ENCODE results near the gene ARHGAP45.

Gene ARHGAP45

DNA sequence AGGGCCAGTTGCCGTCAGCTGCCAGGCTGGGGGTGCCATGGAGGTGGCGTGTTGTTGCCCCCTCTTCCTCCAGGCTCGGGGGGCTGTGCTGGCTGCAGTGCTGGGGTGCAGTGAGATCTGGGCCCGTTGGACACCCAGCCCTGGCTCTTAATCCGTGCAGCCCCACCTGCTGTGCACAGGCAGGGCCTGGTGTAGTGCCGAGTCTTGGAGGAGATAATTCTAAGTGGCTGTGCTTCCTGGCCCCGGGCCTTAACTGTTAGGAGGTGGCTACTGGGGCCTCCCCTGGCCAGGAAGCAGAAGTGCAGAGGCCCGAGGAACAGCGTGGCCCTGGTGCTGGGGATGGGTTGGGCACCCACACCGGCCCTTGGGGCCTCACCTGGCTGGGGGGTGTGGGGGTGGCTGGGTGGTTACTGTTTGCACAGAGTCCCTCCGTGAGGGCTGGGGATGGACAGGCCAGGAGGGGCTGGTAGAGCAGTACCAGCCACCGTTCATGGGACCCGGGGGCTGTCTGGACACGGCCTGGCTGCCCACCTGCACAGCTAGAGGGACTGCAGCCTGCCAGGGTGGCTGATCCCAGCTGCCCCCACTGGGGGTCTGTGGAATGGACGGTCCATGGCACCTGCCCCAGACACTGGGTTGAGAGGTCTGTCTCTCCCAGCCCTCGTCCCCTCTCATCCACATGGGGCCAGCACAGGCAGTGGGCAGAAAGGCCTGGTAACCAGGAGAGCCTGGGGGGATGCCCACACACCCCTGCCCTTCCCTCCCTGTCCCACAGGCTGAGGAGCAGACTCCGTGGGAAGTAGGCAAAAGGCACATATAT is 40.1 kb downstream of the ARHGAP45 start:
- H3K4me2 ChIP-seq (ENCODE audit: low read length, poor library complexity, severe bottlenecking): no peak overlapping the region
- H2AK5ac ChIP-seq (ENCODE audit: low read length, severe bottlenecking): peak overlapping the region; percentile 69
- peak overlapping the region; percentile 88 for H3K9ac ChIP-seq (ENCODE audit: low read length)
- no peak overlapping the region for H2AFZ ChIP-seq (ENCODE audit: low read depth, low read length)
- H3K27ac ChIP-seq (ENCODE audit: low read length, poor library complexity, severe bottlenecking): peak overlapping the region; percentile 13
- H3K79me1 ChIP-seq (replicated peaks; ENCODE audit: low read length, poor library complexity, severe bottlenecking): peaks cover 6% of the 10 kb centered on the region
- H2BK12ac ChIP-seq (ENCODE audit: low read length in 2 of 2): peak overlapping the region in 1 of 2 experiments; percentile 18
- DNase-seq: peak; percentile 62
- H3K4me1 ChIP-seq (ENCODE audit: control insufficient read depth, insufficient read depth, low read depth, low read length): peaks cover 36% of the 10 kb centered on the region
- H4K91ac ChIP-seq (ENCODE audit: low read length): peak overlapping the region; percentile 18
- H3K36me3 ChIP-seq (ENCODE audit: control insufficient read depth in 1 of 2, insufficient read depth in 2 of 2, low read depth in 1 of 2, low read length in 2 of 2): peaks cover 40 to 72% of the 10 kb centered on the region in 2 experiments
- H3K14ac ChIP-seq (ENCODE audit: low read length in 2 of 2): peak overlapping the region in 1 of 2 experiments; percentile 45
- H2BK5ac ChIP-seq (ENCODE audit: low read depth, low read length, poor library complexity, severe bottlenecking): no peak overlapping the region
- H3K9me3 ChIP-seq (ENCODE audit: control insufficient read depth, low read length): no peaks in the 10 kb centered on the region
- no peaks in the 10 kb centered on the region for H3K27me3 ChIP-seq (ENCODE audit: control insufficient read depth in 1 of 2, insufficient read depth in 1 of 2, low read length in 2 of 2)
- no peak overlapping the region for H3K18ac ChIP-seq (ENCODE audit: low read depth in 1 of 2, low read length in 2 of 2)
- H3K4ac ChIP-seq (ENCODE audit: low read depth in 1 of 2, low read length in 2 of 2): no peak overlapping the region
- H2BK15ac ChIP-seq (ENCODE audit: low read depth, poor library complexity, severe bottlenecking): no peak overlapping the region
- no peak overlapping the region for H2BK120ac ChIP-seq (ENCODE audit: low read depth, low read length)
- no peak overlapping the region for H3K4me3 ChIP-seq (ENCODE audit: insufficient read depth in 1 of 2, low read depth in 1 of 2, low read length in 2 of 2)
- no peak overlapping the region for H3K23ac ChIP-seq (ENCODE audit: low read length in 2 of 2)
- peak overlapping the region; percentile 49 for H4K8ac ChIP-seq (ENCODE audit: low read length)
- WGBS: 73% methylated on average over 16 of the region's 17 CpGs

DNA sequence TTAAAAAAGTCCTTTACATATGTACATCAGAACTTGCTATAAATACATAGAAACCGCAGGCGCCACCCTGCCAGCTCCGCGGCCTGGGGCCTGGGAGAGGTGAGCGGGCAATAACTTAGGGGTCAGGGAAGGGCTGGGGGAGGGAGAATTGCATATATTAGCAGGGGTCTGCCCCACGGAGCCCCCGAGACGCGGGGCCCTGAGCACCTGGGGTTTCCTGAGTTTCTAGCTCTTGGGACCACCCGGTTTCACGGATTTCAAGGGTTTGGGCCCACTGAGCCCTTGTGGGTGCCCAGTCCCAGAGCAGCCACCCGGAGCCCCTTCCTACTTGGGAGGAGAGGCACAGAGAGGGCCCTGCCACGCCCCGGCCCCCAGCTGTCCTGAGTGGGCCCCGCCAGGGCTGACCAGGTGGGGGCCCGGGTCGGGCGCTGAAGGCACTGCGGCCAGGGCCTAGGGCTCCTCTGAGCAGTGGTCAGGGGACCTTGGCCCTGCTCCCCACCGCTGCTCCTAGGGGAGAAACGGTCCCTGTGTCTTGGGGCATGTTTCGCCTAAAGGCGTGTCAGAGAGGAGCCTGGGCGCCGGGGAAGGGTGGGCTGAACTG is 40.8 kb downstream of the ARHGAP45 start:
- Histone ChIP-seq H2BK15ac (ENCODE audit: low read depth, poor library complexity, severe bottlenecking) (no peak overlapping the region), H4K91ac (ENCODE audit: low read length) (no peak overlapping the region), H4K8ac (ENCODE audit: low read length) (no peak overlapping the region), H3K4me1 (ENCODE audit: control insufficient read depth, insufficient read depth, low read depth, low read length) (peaks cover 35% of the 10 kb centered on the region), H3K27ac (ENCODE audit: low read length, poor library complexity, severe bottlenecking) (peak overlapping the region; percentile 13), H2BK120ac (ENCODE audit: low read depth, low read length) (no peak overlapping the region), H3K79me1 (replicated peaks; ENCODE audit: low read length, poor library complexity, severe bottlenecking) (peaks cover 6% of the 10 kb centered on the region), H3K4ac (ENCODE audit: low read depth in 1 of 2, low read length in 2 of 2) (no peak overlapping the region), H3K9me3 (ENCODE audit: control insufficient read depth, low read length) (no peaks in the 10 kb centered on the region), H3K14ac (ENCODE audit: low read length in 2 of 2) (no peak overlapping the region), H3K27me3 (ENCODE audit: control insufficient read depth in 1 of 2, insufficient read depth in 1 of 2, low read length in 2 of 2) (no peaks in the 10 kb centered on the region), H2BK5ac (ENCODE audit: low read depth, low read length, poor library complexity, severe bottlenecking) (no peak overlapping the region), H3K36me3 (ENCODE audit: control insufficient read depth in 1 of 2, insufficient read depth in 2 of 2, low read depth in 1 of 2, low read length in 2 of 2) (peaks cover 44 to 79% of the 10 kb centered on the region in 2 experiments), H2AFZ (ENCODE audit: low read depth, low read length) (no peak overlapping the region), H3K18ac (ENCODE audit: low read depth in 1 of 2, low read length in 2 of 2) (no peak overlapping the region), H3K23ac (ENCODE audit: low read length in 2 of 2) (no peak overlapping the region), H2BK12ac (ENCODE audit: low read length in 2 of 2) (no peak overlapping the region), H3K9ac (ENCODE audit: low read length) (no peak overlapping the region), H3K4me2 (ENCODE audit: low read length, poor library complexity, severe bottlenecking) (no peak overlapping the region), H2AK5ac (ENCODE audit: low read length, severe bottlenecking) (no peak overlapping the region), H3K4me3 (ENCODE audit: insufficient read depth in 1 of 2, low read depth in 1 of 2, low read length in 2 of 2) (no peak overlapping the region)
- peak; percentile 22 for DNase-seq
- WGBS: 93% methylated on average over 25 of the region's 25 CpGs

DNA sequence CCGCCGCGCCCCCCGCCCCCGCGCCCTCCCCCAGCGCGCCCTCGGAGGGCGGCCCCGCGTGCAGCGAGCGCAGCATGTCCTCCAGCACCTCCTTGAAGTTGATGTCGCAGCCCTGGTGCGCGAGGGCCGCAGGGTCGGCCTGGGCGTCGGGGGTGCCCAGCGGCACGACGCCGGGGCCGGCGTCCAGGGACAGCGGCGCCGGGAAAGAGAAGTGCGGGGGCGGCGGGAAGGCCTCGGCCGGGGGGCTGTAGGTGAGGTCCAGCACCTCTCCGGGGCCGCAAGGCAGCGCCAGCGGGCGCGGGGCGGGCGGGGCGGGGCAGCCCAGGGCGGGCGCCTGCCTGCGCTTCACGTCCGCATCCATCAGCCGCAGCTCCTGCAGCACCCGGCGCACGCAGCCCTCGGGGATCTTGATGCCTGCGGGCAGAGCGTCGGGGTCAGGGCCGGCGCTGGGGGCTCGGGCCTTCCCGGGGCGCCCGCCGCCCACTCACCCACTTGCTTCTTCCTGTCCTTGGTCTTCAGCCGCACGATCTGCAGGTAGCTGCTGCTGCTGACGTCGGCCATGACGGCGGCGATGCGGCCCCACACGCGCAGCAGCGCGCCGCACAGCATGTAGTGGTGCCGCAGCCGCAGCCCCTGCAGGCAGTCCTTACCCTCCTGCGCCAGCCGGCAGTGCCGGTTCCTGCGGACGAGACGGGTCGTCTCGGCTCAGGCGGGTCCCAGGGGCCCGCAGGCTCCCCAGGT is 41.5 kb downstream of the ARHGAP45 start:
- Histone ChIP-seq H3K27ac (ENCODE audit: low read length, poor library complexity, severe bottlenecking) (no peak overlapping the region), H3K9ac (ENCODE audit: low read length) (no peak overlapping the region), H2AFZ (ENCODE audit: low read depth, low read length) (no peak overlapping the region), H3K79me1 (replicated peaks; ENCODE audit: low read length, poor library complexity, severe bottlenecking) (peaks cover 6% of the 10 kb centered on the region), H2BK5ac (ENCODE audit: low read depth, low read length, poor library complexity, severe bottlenecking) (no peak overlapping the region), H3K23ac (ENCODE audit: low read length in 2 of 2) (no peak overlapping the region), H3K4me2 (ENCODE audit: low read length, poor library complexity, severe bottlenecking) (no peak overlapping the region), H3K36me3 (ENCODE audit: control insufficient read depth in 1 of 2, insufficient read depth in 2 of 2, low read depth in 1 of 2, low read length in 2 of 2) (peaks cover 48 to 84% of the 10 kb centered on the region in 2 experiments), H3K18ac (ENCODE audit: low read depth in 1 of 2, low read length in 2 of 2) (no peak overlapping the region), H3K27me3 (ENCODE audit: control insufficient read depth in 1 of 2, insufficient read depth in 1 of 2, low read length in 2 of 2) (no peaks in the 10 kb centered on the region), H3K9me3 (ENCODE audit: control insufficient read depth, low read length) (no peaks in the 10 kb centered on the region), H2BK12ac (ENCODE audit: low read length in 2 of 2) (no peak overlapping the region), H3K4me1 (ENCODE audit: control insufficient read depth, insufficient read depth, low read depth, low read length) (peaks cover 36% of the 10 kb centered on the region), H2AK5ac (ENCODE audit: low read length, severe bottlenecking) (no peak overlapping the region), H4K91ac (ENCODE audit: low read length) (no peak overlapping the region), H3K4ac (ENCODE audit: low read depth in 1 of 2, low read length in 2 of 2) (no peak overlapping the region), H2BK15ac (ENCODE audit: low read depth, poor library complexity, severe bottlenecking) (peak overlapping the region; percentile 18), H4K8ac (ENCODE audit: low read length) (no peak overlapping the region), H3K4me3 (ENCODE audit: insufficient read depth in 1 of 2, low read depth in 1 of 2, low read length in 2 of 2) (no peak overlapping the region), H2BK120ac (ENCODE audit: low read depth, low read length) (peak overlapping the region; percentile 30), H3K14ac (ENCODE audit: low read length in 2 of 2) (no peak overlapping the region)
- 98% methylated on average over 78 of the region's 89 CpGs for WGBS
- DNase-seq: no peak

GRCh38 chr19:1109032-1109551 is 42.1 kb downstream of the ARHGAP45 start:
- 97% methylated on average over 41 of the region's 48 CpGs for WGBS
- Histone ChIP-seq H4K91ac (ENCODE audit: low read length) (no peak overlapping the region), H3K9ac (ENCODE audit: low read length) (no peak overlapping the region), H2BK120ac (ENCODE audit: low read depth, low read length) (no peak overlapping the region), H3K4me1 (ENCODE audit: control insufficient read depth, insufficient read depth, low read depth, low read length) (peaks cover 42% of the 10 kb centered on the region), H3K79me1 (replicated peaks; ENCODE audit: low read length, poor library complexity, severe bottlenecking) (peaks cover 6% of the 10 kb centered on the region), H2BK5ac (ENCODE audit: low read depth, low read length, poor library complexity, severe bottlenecking) (no peak overlapping the region), H4K8ac (ENCODE audit: low read length) (no peak overlapping the region), H3K27me3 (ENCODE audit: control insufficient read depth in 1 of 2, insufficient read depth in 1 of 2, low read length in 2 of 2) (no peaks in the 10 kb centered on the region), H3K27ac (ENCODE audit: low read length, poor library complexity, severe bottlenecking) (no peak overlapping the region), H3K18ac (ENCODE audit: low read depth in 1 of 2, low read length in 2 of 2) (no peak overlapping the region), H2BK12ac (ENCODE audit: low read length in 2 of 2) (no peak overlapping the region), H2BK15ac (ENCODE audit: low read depth, poor library complexity, severe bottlenecking) (no peak overlapping the region), H3K36me3 (ENCODE audit: control insufficient read depth in 1 of 2, insufficient read depth in 2 of 2, low read depth in 1 of 2, low read length in 2 of 2) (peaks cover 54 to 91% of the 10 kb centered on the region in 2 experiments), H3K9me3 (ENCODE audit: control insufficient read depth, low read length) (no peaks in the 10 kb centered on the region), H2AFZ (ENCODE audit: low read depth, low read length) (no peak overlapping the region), H3K23ac (ENCODE audit: low read length in 2 of 2) (no peak overlapping the region), H3K14ac (ENCODE audit: low read length in 2 of 2) (no peak overlapping the region), H3K4me3 (ENCODE audit: insufficient read depth in 1 of 2, low read depth in 1 of 2, low read length in 2 of 2) (no peak overlapping the region), H3K4me2 (ENCODE audit: low read length, poor library complexity, severe bottlenecking) (no peak overlapping the region), H3K4ac (ENCODE audit: low read depth in 1 of 2, low read length in 2 of 2) (no peak overlapping the region), H2AK5ac (ENCODE audit: low read length, severe bottlenecking) (no peak overlapping the region)
- DNase-seq: no peak

All from mesenchymal stem cell (in vitro differentiated cells and primary cell).